Natural killer cell (primary cell): ENCODE measurements around the gene HSPBP1. TPM values are rescaled to one million over a fixed set of nuclear protein-coding genes. Genes with fewer than 3 reads are reported as not detected.

Experiments
- ATAC-seq, 3 donors: fragments of 150-1000 bp in 2 of 3; fragments of 200-7000 bp in 1 of 3; cut with Tn5 transposase; 1 replicate in 1 of 3; 2 replicates in 2 of 3; pipeline ENCODE4 v1.10.0; 2021; ENCODE audit warnings: mild to moderate bottlenecking in 2 of 3, moderate library complexity in 2 of 3
- DNase-seq, 2 donors: peaks; one replicate each; pipeline versions ENCODE4 v3.0.0 to v3.0.0-alpha.2; 2013 to 2021; ENCODE audit warnings: mixed read lengths in 1 of 2
- H3K27ac ChIP-seq: one replicate; pipeline ENCODE4 v1.5.1; 2013; ENCODE audit warnings: mild to moderate bottlenecking, low read length
- H3K27me3 ChIP-seq: one replicate; pipeline ENCODE4 v1.6.1; 2013; ENCODE audit warnings: low read length; ENCODE audit not compliant: control insufficient read depth, insufficient read depth
- H3K36me3 ChIP-seq: one replicate; pipeline ENCODE4 v1.6.1; 2013; ENCODE audit warnings: low read length; ENCODE audit not compliant: control insufficient read depth, insufficient read depth
- H3K4me1 ChIP-seq: one replicate; pipeline ENCODE4 v1.6.1; 2013; ENCODE audit warnings: low read length; ENCODE audit not compliant: control insufficient read depth, insufficient read depth
- H3K4me3 ChIP-seq: one replicate; pipeline ENCODE4 v1.5.1; 2013; ENCODE audit warnings: low read length
- H3K9me3 ChIP-seq: one replicate; pipeline ENCODE4 v1.6.1; 2013; ENCODE audit warnings: low read length; ENCODE audit not compliant: control insufficient read depth, insufficient read depth
- H3K27ac Mint-ChIP-seq, 2 donors: one replicate each; pipeline ENCODE4 v1.8.0; 2022; ENCODE audit warnings: mild to moderate bottlenecking in 2 of 2, mixed read lengths in 2 of 2, moderate library complexity in 1 of 2
- H3K27me3 Mint-ChIP-seq, 2 donors: one replicate each; pipeline ENCODE4 v1.8.0; 2022; ENCODE audit warnings: low read depth in 2 of 2, mixed read lengths in 2 of 2
- H3K36me3 Mint-ChIP-seq: one replicate; pipeline ENCODE4 v1.8.0; 2022; ENCODE audit warnings: mixed read lengths
- H3K4me1 Mint-ChIP-seq, 2 donors: one replicate each; pipeline ENCODE4 v1.8.0; 2022; ENCODE audit warnings: mixed read lengths in 2 of 2
- H3K4me3 Mint-ChIP-seq: one replicate; pipeline ENCODE4 v1.8.0; 2022; ENCODE audit warnings: mild to moderate bottlenecking, moderate library complexity, mixed read lengths
- H3K9me3 Mint-ChIP-seq, 2 donors: one replicate each; pipeline ENCODE4 v1.8.0; 2022; ENCODE audit warnings: mixed read lengths in 2 of 2
- WGBS: methylation state at CpG from one replicate; pipeline ENCODE4 v1.1.7; 2013; ENCODE audit warnings: missing lambda C conversion rate; ENCODE audit not compliant: insufficient coverage; 5-methylcytosine and 5-hydroxymethylcytosine counted together
- intact Hi-C: fragments of 100-400 bp; cut with micrococcal nuclease; formaldehyde crosslinking; loops from one replicate; pipeline ENCODE4 v1.14.2; 2022
- total RNA-seq, 4 donors: library from RNA; stranded (reverse); fragments of 120-200 nt in 1 of 4; gene quantifications; one replicate each; pipeline versions ENCODE4 v1.2.3 to v1.2.4, GENCODE V29; 2013 to 2022
- TF ChIP-seq, protein P1 (sequence below): fragments of 200-600 bp; IDR thresholded peaks from one replicate; pipeline ENCODE4 v1.8.0; 2022; ENCODE audit warnings: antibody characterized with exemption

The HSPBP1 gene
- total RNA-seq, 3 donors from 2014 or later (not counting 1 experiment from before 2014, with no cell fraction given) = 17.1 to 19.5 (median 18.5) TPM

DNA sequence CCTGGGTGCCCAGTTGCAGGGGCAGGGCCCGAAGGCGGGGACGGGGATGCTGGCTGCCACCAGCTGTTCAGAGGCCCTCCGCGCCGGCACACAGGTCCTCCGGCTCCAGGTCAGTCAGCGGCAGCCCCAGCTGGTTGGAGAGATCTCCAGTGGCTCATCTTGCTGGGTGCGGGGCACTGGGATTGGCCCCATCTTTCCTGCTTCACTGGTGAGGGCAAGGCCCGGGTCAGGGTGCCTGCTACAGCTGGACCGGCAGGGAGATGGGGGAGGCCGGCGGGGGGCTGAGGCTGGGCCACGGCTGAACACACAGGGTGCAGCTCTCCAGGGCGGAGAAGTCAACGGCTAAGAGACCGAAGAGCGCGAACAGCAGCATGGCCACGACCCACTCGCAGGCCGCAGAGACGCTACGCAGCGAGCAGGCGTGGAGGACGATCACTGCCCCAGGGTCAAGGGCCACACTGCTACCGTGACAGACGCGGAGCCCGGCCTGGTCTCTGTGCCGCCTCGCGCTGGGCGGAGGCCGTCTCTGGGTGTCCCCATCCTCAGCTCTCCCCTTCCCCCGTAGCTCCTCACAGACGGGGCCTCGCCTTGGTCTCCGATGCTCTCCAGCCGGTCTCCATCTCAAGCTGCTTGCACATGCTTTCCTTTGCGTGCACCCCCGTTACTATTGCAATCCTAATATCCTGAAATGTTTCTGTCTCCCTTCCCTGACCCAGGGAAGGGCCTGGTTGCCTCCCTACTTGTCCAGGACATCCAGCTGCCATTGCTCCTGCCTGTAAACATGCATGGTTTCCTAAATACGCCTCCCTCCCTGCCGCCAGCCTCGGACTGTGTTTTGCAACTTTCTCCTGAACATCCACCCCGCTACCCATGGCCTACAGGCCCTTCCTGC, 33.0 kb upstream of the HSPBP1 start:
- WGBS = 95% methylated on average over 47 of the region's 47 CpGs
- DNase-seq (no peak), ATAC-seq (no peak)
- intact Hi-C loops = no loop called here
- TF ChIP-seq, protein P1, sequence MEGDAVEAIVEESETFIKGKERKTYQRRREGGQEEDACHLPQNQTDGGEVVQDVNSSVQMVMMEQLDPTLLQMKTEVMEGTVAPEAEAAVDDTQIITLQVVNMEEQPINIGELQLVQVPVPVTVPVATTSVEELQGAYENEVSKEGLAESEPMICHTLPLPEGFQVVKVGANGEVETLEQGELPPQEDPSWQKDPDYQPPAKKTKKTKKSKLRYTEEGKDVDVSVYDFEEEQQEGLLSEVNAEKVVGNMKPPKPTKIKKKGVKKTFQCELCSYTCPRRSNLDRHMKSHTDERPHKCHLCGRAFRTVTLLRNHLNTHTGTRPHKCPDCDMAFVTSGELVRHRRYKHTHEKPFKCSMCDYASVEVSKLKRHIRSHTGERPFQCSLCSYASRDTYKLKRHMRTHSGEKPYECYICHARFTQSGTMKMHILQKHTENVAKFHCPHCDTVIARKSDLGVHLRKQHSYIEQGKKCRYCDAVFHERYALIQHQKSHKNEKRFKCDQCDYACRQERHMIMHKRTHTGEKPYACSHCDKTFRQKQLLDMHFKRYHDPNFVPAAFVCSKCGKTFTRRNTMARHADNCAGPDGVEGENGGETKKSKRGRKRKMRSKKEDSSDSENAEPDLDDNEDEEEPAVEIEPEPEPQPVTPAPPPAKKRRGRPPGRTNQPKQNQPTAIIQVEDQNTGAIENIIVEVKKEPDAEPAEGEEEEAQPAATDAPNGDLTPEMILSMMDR = no peak
- Mint-ChIP-seq H3K27me3 (no peaks in the 10 kb centered on the region), H3K9me3 (no peaks in the 10 kb centered on the region), H3K36me3 (no peaks in the 10 kb centered on the region), H3K4me3 (no peak overlapping the region), H3K27ac (no peak overlapping the region), H3K4me1 (no peaks in the 10 kb centered on the region)
- H3K9me3 ChIP-seq = no peaks in the 10 kb centered on the region
- no peak overlapping the region for H3K27ac ChIP-seq
- H3K27me3 ChIP-seq = no peaks in the 10 kb centered on the region
- H3K4me1 ChIP-seq = no peaks in the 10 kb centered on the region
- H3K36me3 ChIP-seq = no peaks in the 10 kb centered on the region
- H3K4me3 ChIP-seq = no peak overlapping the region

DNA sequence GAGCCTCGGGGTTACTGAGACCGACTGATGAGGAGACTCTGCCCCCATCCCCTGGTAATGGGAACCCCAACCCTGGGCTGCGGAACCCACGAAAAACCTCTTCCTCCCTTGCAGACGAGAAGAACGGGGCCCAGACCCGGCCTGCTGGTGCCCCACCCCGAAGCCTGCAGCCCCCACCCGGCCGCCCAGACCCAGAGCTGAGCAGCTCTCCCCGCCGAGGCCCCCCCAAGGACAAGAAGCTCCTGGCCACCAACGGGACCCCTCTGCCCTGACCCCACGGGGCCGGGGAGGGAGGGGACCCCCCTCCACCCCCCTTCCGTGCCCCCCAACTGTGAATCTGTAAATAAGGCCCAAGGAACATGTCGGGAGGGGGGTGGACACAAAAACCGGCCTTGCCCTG, 31.9 kb upstream of the HSPBP1 start:
- H3K27ac ChIP-seq = no peak overlapping the region
- H3K36me3 ChIP-seq = no peaks in the 10 kb centered on the region
- ATAC-seq = no peak
- H3K27me3 Mint-ChIP-seq = no peaks in the 10 kb centered on the region
- intact Hi-C loops = no loop called here
- H3K4me3 ChIP-seq = no peak overlapping the region
- no peaks in the 10 kb centered on the region for H3K4me1 Mint-ChIP-seq
- H3K4me1 ChIP-seq = no peaks in the 10 kb centered on the region
- TF ChIP-seq, protein P1 = no peak
- no peaks in the 10 kb centered on the region for H3K36me3 Mint-ChIP-seq
- 93% methylated on average over 15 of the region's 18 CpGs for WGBS
- no peak overlapping the region for H3K27ac Mint-ChIP-seq
- no peak overlapping the region for H3K4me3 Mint-ChIP-seq
- H3K9me3 ChIP-seq = no peaks in the 10 kb centered on the region
- H3K27me3 ChIP-seq = no peaks in the 10 kb centered on the region
- no peaks in the 10 kb centered on the region for H3K9me3 Mint-ChIP-seq
- no peak for DNase-seq

DNA sequence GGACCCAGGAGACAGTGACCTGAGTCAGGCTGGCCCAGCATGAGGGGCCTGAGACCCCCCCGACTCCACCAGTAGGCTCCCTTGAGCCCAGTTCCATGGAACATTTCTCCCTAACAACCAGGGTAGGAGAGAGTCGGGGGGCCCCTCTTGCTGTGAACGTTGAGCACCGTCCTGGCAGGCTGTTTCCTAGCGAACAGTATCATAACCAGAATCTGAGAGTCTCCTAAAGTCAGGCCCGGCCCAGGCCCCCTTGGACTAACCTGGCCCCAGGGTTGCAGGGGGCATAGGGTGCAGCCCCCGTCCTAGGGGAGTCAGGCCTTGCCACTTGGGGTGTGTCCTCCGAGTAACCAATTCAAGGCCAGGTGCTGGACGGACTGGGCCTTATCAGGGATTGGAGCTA, 31.5 kb upstream of the HSPBP1 start:
- H3K27ac Mint-ChIP-seq = no peak overlapping the region
- Histone ChIP-seq H3K4me1 (no peaks in the 10 kb centered on the region), H3K9me3 (no peaks in the 10 kb centered on the region), H3K27me3 (no peaks in the 10 kb centered on the region), H3K4me3 (no peak overlapping the region), H3K27ac (no peak overlapping the region), H3K36me3 (no peaks in the 10 kb centered on the region)
- H3K9me3 Mint-ChIP-seq = no peaks in the 10 kb centered on the region
- no peaks in the 10 kb centered on the region for H3K4me1 Mint-ChIP-seq
- H3K36me3 Mint-ChIP-seq = no peaks in the 10 kb centered on the region
- 91% methylated on average over 9 of the region's 9 CpGs for WGBS
- no peaks in the 10 kb centered on the region for H3K27me3 Mint-ChIP-seq
- DNase-seq (no peak), ATAC-seq (no peak)
- no peak overlapping the region for H3K4me3 Mint-ChIP-seq
- intact Hi-C loops = no loop called here
- TF ChIP-seq, protein P1 = no peak
